Activated naive CD8-positive, alpha-beta T cell treated with anti-CD3 and anti-CD28 coated beads, Interleukin-2, amount 50 U/mL, for 24 hours (primary cell): Measurements from ENCODE around the gene NCOA3.

Experiments used
- ATAC-seq: fragments of 150-1000 bp; cut with Tn5 transposase; one replicate; pipeline ENCODE4 v1.10.0; 2021
- DNase-seq: peaks from one replicate; pipeline ENCODE4 v3.0.0; 2021
- H3K27ac Mint-ChIP-seq: one replicate; pipeline ENCODE4 v1.8.0; 2021; ENCODE audit warnings: mild to moderate bottlenecking, mixed read lengths
- H3K27me3 Mint-ChIP-seq: one replicate; pipeline ENCODE4 v1.8.0; 2021; ENCODE audit warnings: mixed read lengths
- H3K36me3 Mint-ChIP-seq: one replicate; pipeline ENCODE4 v1.8.0; 2021; ENCODE audit warnings: low read depth, mixed read lengths
- H3K4me1 Mint-ChIP-seq: one replicate; pipeline ENCODE4 v1.8.0; 2021; ENCODE audit warnings: mixed read lengths
- H3K4me3 Mint-ChIP-seq: one replicate; pipeline ENCODE4 v1.8.0; 2021; ENCODE audit warnings: mild to moderate bottlenecking, moderate library complexity, mixed read lengths
- H3K9me3 Mint-ChIP-seq: one replicate; pipeline ENCODE4 v1.8.0; 2021; ENCODE audit warnings: mixed read lengths

NCOA3 gene

GRCh38 chr20:47464380-47465101 is 37.1 kb upstream of the NCOA3 start:
- H3K4me3 Mint-ChIP-seq: no peak overlapping the region
- no peaks in the 10 kb centered on the region for H3K9me3 Mint-ChIP-seq
- no peak for ATAC-seq
- H3K4me1 Mint-ChIP-seq: peaks cover 8% of the 10 kb centered on the region
- no peaks in the 10 kb centered on the region for H3K36me3 Mint-ChIP-seq
- peak overlapping the region; percentile 9 for H3K27ac Mint-ChIP-seq
- no peak for DNase-seq
- H3K27me3 Mint-ChIP-seq: no peaks in the 10 kb centered on the region

DNA sequence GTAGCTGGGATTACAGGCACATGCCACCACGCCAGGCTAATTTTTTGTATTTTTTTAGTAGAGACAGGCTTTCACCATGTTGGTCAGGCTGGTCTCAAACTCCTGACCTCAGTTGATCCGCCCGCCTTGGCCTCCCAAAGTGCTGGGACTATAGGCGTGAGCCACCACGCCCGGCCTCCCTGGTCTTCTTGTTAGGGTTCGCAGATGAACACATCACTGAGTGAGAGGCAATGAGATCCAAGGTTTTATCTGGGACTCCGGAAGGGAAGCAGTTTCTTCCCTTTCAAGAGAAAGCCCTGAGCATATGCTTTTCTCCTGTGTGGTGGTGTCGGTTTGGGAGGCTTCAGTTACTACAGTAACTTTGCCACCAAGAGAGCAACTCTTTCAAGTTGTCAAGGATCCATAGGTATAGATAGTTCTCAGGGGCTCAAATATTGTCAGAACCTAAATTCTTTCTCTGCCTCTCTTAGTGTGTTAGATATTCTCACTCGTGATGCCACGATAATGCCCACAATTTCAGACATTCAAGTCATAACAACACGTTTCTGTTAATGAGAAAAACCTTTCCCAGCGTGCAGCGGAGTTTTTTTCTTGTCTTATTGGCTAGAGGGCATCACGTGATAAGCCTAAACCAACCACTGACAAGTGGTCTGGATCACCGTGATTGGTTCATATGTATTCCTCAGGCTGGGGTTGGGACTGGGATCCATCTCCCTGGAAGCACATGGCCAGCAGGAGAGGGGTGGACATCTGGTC is 36.2 kb upstream of the NCOA3 start:
- Mint-ChIP-seq H3K4me1 (peaks cover 8% of the 10 kb centered on the region), H3K9me3 (no peaks in the 10 kb centered on the region), H3K36me3 (no peaks in the 10 kb centered on the region), H3K4me3 (no peak overlapping the region), H3K27ac (no peak overlapping the region), H3K27me3 (no peaks in the 10 kb centered on the region)
- DNase-seq (no peak), ATAC-seq (no peak)

- DNase-seq (no peak), ATAC-seq (no peak)
- H3K36me3 Mint-ChIP-seq: no peaks in the 10 kb centered on the region
- H3K9me3 Mint-ChIP-seq: no peaks in the 10 kb centered on the region
- H3K27me3 Mint-ChIP-seq: no peaks in the 10 kb centered on the region
- peaks cover 8% of the 10 kb centered on the region for H3K4me1 Mint-ChIP-seq
- H3K4me3 Mint-ChIP-seq: no peak overlapping the region
- no peak overlapping the region for H3K27ac Mint-ChIP-seq
These were observed 35.5 kb upstream of the NCOA3 start for GRCh38 chr20:47466213-47466612.

GRCh38 chr20:47466704-47467459 is 34.8 kb upstream of the NCOA3 start:
- Mint-ChIP-seq H3K27me3 (no peaks in the 10 kb centered on the region), H3K4me1 (peaks cover 8% of the 10 kb centered on the region), H3K9me3 (no peaks in the 10 kb centered on the region), H3K4me3 (no peak overlapping the region), H3K36me3 (no peaks in the 10 kb centered on the region), H3K27ac (no peak overlapping the region)
- ATAC-seq (peak; percentile 24), DNase-seq (no peak)

DNA sequence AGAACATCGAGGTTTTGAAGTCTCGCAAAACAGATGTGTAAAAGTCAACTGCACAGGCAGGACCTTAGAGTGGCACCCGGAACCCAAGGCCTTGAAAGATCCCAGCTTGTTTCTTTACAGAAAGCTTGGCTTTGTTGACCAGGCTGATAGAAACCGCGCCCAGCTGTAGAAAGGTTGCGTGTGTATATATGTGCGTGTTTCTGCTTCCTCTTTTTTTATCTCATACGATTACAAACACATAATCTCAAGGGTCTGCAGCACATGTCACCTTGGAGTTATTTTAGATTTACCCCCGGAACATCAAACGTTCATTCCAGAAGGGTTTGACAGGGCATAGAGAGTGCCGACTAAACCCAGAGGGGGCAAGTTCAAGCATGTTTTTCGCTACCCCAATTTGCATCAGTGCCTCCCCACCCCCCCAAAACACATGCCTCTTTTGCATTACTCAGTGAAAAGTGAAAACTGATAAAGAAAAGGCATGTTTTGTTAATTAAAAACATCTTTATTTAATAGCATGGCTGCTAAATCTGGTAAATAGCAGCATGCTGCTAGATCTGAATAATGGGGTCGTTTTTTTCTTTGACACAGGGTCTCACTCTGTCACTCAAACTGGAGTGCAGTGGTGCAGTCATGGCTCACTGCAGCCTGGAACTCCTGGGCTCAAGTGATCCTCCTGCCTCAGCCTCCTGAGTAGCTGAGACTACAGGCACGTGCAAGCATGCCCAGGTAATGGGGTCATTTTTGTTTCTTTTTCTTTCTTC is 33.2 kb upstream of the NCOA3 start:
- no peaks in the 10 kb centered on the region for H3K36me3 Mint-ChIP-seq

GRCh38 chr20:47475419-47476044 is 26.2 kb upstream of the NCOA3 start:
- Mint-ChIP-seq H3K27me3 (no peaks in the 10 kb centered on the region), H3K4me1 (peaks cover 32% of the 10 kb centered on the region), H3K36me3 (no peaks in the 10 kb centered on the region), H3K4me3 (no peak overlapping the region), H3K27ac (no peak overlapping the region), H3K9me3 (no peaks in the 10 kb centered on the region)
- DNase-seq (no peak), ATAC-seq (no peak)

More for the DNA sequence above, 33.2 kb upstream of the NCOA3 start:
- DNase-seq (no peak), ATAC-seq (no peak)
- H3K27ac Mint-ChIP-seq: peak overlapping the region; percentile 35
- H3K4me3 Mint-ChIP-seq: no peak overlapping the region
- H3K4me1 Mint-ChIP-seq: peaks cover 19% of the 10 kb centered on the region
- H3K27me3 Mint-ChIP-seq: no peaks in the 10 kb centered on the region
- no peaks in the 10 kb centered on the region for H3K9me3 Mint-ChIP-seq

GRCh38 chr20:47476452-47476851 is 25.2 kb upstream of the NCOA3 start:
- ATAC-seq (no peak), DNase-seq (no peak)
- Mint-ChIP-seq H3K9me3 (no peaks in the 10 kb centered on the region), H3K4me3 (no peak overlapping the region), H3K4me1 (peaks cover 37% of the 10 kb centered on the region), H3K36me3 (no peaks in the 10 kb centered on the region), H3K27me3 (no peaks in the 10 kb centered on the region), H3K27ac (no peak overlapping the region)

- H3K9me3 Mint-ChIP-seq: no peaks in the 10 kb centered on the region
- no peak for DNase-seq
- ATAC-seq: no peak
- no peak overlapping the region for H3K4me3 Mint-ChIP-seq
- H3K27ac Mint-ChIP-seq: peak overlapping the region; percentile 32
- no peaks in the 10 kb centered on the region for H3K36me3 Mint-ChIP-seq
- H3K27me3 Mint-ChIP-seq: no peaks in the 10 kb centered on the region
- H3K4me1 Mint-ChIP-seq: peaks cover 29% of the 10 kb centered on the region
These were observed 22.6 kb upstream of the NCOA3 start for GRCh38 chr20:47479093-47479492.

DNA sequence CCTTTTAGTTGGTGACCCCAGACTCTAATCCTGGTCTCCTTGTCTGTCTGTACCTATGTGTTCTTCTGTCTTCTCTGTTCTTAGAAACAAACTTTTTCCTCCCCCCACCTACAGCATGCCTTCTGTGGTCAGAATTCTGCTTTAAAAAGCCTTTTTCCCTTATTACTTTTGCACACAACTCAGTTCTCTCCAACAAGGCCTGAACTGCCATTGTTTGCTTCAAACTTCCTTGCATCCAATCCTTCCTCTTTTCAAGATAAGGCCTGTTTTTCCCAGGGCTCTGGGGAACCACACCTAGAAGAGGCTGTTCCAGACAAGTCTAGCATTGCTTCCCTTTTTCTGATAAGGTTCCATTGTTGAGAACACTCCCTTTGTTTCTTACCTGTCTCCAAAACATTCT is 22.2 kb upstream of the NCOA3 start:
- ATAC-seq (no peak), DNase-seq (no peak)
- H3K36me3 Mint-ChIP-seq: no peaks in the 10 kb centered on the region
- H3K4me3 Mint-ChIP-seq: no peak overlapping the region
- peak overlapping the region; percentile 32 for H3K27ac Mint-ChIP-seq
- H3K4me1 Mint-ChIP-seq: peaks cover 30% of the 10 kb centered on the region
- no peaks in the 10 kb centered on the region for H3K9me3 Mint-ChIP-seq
- no peaks in the 10 kb centered on the region for H3K27me3 Mint-ChIP-seq

GRCh38 chr20:47480239-47480638 is 21.4 kb upstream of the NCOA3 start:
- Mint-ChIP-seq H3K9me3 (no peaks in the 10 kb centered on the region), H3K27me3 (no peaks in the 10 kb centered on the region), H3K4me1 (peaks cover 36% of the 10 kb centered on the region), H3K4me3 (no peak overlapping the region), H3K36me3 (no peaks in the 10 kb centered on the region), H3K27ac (no peak overlapping the region)
- ATAC-seq: no peak
- DNase-seq: no peak

DNA sequence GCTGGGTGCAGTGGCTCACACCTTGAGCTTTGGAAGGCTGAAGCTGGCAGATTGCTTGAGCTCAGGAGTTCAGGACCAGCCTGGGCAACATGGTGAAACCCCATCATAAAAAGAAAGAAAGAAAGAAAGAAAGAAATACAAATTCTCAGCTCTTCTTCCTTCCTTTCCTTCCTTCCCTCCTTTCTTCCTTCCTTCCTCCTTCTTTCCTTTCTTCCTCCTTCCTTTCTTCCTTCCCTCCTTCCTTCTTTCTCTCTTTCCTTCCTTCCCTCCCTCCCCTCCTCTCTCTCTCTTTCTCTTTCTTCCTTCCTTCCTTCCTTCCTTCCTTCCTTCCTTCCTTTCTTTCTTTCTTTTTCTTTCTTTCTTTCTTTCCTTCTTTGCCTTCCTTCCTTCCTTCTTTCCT is 21.0 kb upstream of the NCOA3 start:
- peaks cover 41% of the 10 kb centered on the region for H3K4me1 Mint-ChIP-seq
- no peak overlapping the region for H3K4me3 Mint-ChIP-seq
- no peaks in the 10 kb centered on the region for H3K36me3 Mint-ChIP-seq
- DNase-seq: no peak
- H3K9me3 Mint-ChIP-seq: no peaks in the 10 kb centered on the region
- no peak overlapping the region for H3K27ac Mint-ChIP-seq
- H3K27me3 Mint-ChIP-seq: no peaks in the 10 kb centered on the region
- ATAC-seq: no peak

DNA sequence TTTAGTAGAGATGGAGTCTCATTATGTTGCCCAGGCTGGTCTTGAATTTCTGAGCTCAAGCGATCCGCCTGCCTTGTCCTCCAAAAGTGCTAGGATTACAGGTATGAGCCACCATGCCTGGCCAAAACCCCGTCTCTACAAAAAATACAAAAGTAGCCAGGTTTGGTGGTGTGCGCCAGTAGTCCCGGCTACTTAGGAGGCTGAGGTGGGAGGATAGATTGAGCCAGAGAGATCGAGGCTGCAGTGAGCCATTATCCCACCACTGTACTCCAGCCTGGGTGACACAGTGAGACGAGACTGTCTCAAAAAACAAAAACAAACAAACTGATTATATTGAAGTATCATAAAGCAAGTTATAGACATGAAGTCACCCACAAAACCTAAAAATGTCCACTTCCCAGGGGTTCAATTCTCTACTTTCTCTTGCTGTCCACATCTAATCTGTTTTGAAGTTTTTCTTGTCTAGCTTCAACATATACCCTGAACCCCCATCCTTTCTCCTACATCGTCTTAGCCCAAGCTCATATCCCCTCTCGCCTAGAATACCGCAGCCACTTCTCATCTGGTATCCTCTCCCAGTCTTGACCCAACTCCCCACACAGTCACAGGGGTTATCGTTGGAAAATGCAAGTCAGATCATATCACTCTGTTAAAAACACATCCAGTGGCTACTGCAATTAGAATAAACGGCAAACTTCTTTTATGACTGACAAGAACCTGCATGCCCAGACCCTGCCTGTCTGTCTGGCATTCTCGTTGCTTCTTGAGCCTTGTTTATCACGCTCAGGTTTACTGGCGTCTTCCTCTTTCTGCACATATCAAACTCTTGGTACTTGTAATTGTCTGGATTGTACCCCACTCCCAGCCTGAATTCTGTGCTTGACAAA is 20.1 kb upstream of the NCOA3 start:
- Mint-ChIP-seq H3K27ac (peak overlapping the region; percentile 9), H3K4me3 (no peak overlapping the region), H3K36me3 (no peaks in the 10 kb centered on the region), H3K27me3 (no peaks in the 10 kb centered on the region), H3K9me3 (no peaks in the 10 kb centered on the region), H3K4me1 (peaks cover 48% of the 10 kb centered on the region)
- ATAC-seq (no peak), DNase-seq (no peak)

DNA sequence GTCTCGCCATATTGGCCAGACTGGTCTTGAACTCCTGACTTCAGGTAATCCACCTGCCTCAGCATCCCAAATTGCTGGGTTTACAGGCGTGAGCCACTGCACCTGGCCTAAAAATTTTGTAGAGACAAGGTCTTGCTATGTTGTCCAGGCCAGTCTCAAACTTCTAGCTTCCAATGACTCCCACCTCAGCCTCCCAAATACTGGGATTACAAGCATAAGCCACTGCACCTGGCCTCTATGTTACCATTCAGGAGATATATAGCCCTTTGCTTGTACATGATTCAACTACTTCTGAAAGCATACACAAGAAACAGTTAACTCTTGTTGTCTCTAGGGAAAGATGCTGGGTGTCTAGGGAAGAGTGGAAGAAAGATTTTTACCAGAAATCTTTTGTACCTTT is 19.0 kb upstream of the NCOA3 start:
- DNase-seq (no peak), ATAC-seq (no peak)
- no peak overlapping the region for H3K4me3 Mint-ChIP-seq
- no peaks in the 10 kb centered on the region for H3K27me3 Mint-ChIP-seq
- H3K4me1 Mint-ChIP-seq: peaks cover 60% of the 10 kb centered on the region
- H3K36me3 Mint-ChIP-seq: no peaks in the 10 kb centered on the region
- peak overlapping the region; percentile 18 for H3K27ac Mint-ChIP-seq
- H3K9me3 Mint-ChIP-seq: no peaks in the 10 kb centered on the region
